Panc1 (cell line): ENCODE data around the gene TICAM2.

Experiments used
- POLR2AphosphoS5 ChIP-seq: IDR thresholded peaks from 2 replicates; pipeline ENCODE4 v1.6.1; 2012; ENCODE audit warnings: mild to moderate bottlenecking, low read depth, low read length, moderate library complexity
- SIN3A ChIP-seq: IDR thresholded peaks from 2 replicates; pipeline ENCODE4 v1.6.1; 2012; ENCODE audit warnings: low read depth, mild to moderate bottlenecking, low read length, moderate library complexity, borderline replicate concordance; ENCODE audit not compliant: insufficient read depth
- TCF7L2 ChIP-seq: IDR thresholded peaks from 2 replicates; pipeline ENCODE4 v1.6.1; 2011; ENCODE audit warnings: mild to moderate bottlenecking, low read depth, low read length, inconsistent platforms
- TF ChIP-seq, protein P1 (sequence below), 2 experiments: IDR thresholded peaks; 2 replicates each; pipeline ENCODE4 v1.6.1; 2011 to 2012; ENCODE audit warnings: low read depth in 2 of 2, control low read depth in 1 of 2, low read length in 1 of 2, mild to moderate bottlenecking in 1 of 2, moderate library complexity in 1 of 2; ENCODE audit not compliant: insufficient read depth in 1 of 2
- TF ChIP-seq, protein P2 (sequence below): fragments of 450-650 bp; IDR thresholded peaks from 2 replicates; pipeline ENCODE4 v1.5.1; 2017; ENCODE audit warnings: mild to moderate bottlenecking

DNA sequence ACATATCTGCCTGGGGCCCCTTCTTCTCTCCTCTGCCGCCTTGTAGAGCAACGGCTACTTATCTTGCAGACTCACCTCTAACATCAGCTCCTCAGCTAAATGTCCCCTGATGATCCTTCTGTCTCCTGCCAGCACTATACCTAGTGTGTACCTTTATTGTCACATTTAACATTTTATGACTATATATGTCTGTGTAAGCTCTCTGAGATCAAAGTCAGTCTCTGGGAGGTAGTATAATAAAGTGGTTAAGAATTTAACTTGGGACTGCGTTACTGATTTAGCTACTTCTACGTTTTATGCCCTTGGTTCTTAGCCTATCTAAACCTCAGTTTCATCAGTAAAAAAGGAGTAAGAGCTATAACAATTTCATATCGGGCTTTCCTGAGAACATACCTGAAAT, 21.4 kb upstream of the TICAM2 start:
- TF ChIP-seq TCF7L2, result no peak
- TF ChIP-seq POLR2AphosphoS5, result no peak
- TF ChIP-seq, protein P1, sequence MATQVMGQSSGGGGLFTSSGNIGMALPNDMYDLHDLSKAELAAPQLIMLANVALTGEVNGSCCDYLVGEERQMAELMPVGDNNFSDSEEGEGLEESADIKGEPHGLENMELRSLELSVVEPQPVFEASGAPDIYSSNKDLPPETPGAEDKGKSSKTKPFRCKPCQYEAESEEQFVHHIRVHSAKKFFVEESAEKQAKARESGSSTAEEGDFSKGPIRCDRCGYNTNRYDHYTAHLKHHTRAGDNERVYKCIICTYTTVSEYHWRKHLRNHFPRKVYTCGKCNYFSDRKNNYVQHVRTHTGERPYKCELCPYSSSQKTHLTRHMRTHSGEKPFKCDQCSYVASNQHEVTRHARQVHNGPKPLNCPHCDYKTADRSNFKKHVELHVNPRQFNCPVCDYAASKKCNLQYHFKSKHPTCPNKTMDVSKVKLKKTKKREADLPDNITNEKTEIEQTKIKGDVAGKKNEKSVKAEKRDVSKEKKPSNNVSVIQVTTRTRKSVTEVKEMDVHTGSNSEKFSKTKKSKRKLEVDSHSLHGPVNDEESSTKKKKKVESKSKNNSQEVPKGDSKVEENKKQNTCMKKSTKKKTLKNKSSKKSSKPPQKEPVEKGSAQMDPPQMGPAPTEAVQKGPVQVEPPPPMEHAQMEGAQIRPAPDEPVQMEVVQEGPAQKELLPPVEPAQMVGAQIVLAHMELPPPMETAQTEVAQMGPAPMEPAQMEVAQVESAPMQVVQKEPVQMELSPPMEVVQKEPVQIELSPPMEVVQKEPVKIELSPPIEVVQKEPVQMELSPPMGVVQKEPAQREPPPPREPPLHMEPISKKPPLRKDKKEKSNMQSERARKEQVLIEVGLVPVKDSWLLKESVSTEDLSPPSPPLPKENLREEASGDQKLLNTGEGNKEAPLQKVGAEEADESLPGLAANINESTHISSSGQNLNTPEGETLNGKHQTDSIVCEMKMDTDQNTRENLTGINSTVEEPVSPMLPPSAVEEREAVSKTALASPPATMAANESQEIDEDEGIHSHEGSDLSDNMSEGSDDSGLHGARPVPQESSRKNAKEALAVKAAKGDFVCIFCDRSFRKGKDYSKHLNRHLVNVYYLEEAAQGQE (IDR thresholded peaks at IDR 0.05; ENCODE audit: insufficient read depth in 1 of 2, low read depth in 2 of 2, low read length in 1 of 2), result no peak
- TF ChIP-seq, protein P2, sequence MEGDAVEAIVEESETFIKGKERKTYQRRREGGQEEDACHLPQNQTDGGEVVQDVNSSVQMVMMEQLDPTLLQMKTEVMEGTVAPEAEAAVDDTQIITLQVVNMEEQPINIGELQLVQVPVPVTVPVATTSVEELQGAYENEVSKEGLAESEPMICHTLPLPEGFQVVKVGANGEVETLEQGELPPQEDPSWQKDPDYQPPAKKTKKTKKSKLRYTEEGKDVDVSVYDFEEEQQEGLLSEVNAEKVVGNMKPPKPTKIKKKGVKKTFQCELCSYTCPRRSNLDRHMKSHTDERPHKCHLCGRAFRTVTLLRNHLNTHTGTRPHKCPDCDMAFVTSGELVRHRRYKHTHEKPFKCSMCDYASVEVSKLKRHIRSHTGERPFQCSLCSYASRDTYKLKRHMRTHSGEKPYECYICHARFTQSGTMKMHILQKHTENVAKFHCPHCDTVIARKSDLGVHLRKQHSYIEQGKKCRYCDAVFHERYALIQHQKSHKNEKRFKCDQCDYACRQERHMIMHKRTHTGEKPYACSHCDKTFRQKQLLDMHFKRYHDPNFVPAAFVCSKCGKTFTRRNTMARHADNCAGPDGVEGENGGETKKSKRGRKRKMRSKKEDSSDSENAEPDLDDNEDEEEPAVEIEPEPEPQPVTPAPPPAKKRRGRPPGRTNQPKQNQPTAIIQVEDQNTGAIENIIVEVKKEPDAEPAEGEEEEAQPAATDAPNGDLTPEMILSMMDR, result no peak
- no peak for TF ChIP-seq SIN3A
